HEK293T (cell line): Measurements from ENCODE around the gene KLHL29.

Source experiments
- ARNT ChIP-seq: fragments of 450-650 bp; IDR thresholded peaks from 2 replicates; pipeline ENCODE4 v1.6.1; 2017; ENCODE audit warnings: mild to moderate bottlenecking
- BHLHE40 ChIP-seq: fragments of 450-650 bp; IDR thresholded peaks from 2 replicates; pipeline ENCODE4 v1.6.1; 2016; ENCODE audit warnings: mild to moderate bottlenecking, moderate library complexity, borderline replicate concordance
- CTBP1 ChIP-seq: fragments of 450-650 bp; IDR thresholded peaks from 2 replicates; pipeline ENCODE4 v1.6.1; 2016; ENCODE audit warnings: borderline replicate concordance
- ELF4 ChIP-seq: fragments of 450-650 bp; IDR thresholded peaks from 2 replicates; pipeline ENCODE4 v1.6.1; 2017; ENCODE audit warnings: antibody characterized with exemption
- FOXA1 ChIP-seq: fragments of 450-650 bp; IDR thresholded peaks from 2 replicates; pipeline ENCODE4 v1.6.1; 2016; ENCODE audit warnings: mild to moderate bottlenecking
- FOXK2 ChIP-seq: fragments of 450-650 bp; IDR thresholded peaks from 2 replicates; pipeline ENCODE4 v1.6.1; 2016; ENCODE audit warnings: mild to moderate bottlenecking
- FOXM1 ChIP-seq: fragments of 450-650 bp; IDR thresholded peaks from 2 replicates; pipeline ENCODE4 v1.6.1; 2017; ENCODE audit warnings: mild to moderate bottlenecking, borderline replicate concordance
- HDGF ChIP-seq: fragments of 450-650 bp; IDR thresholded peaks from 2 replicates; pipeline ENCODE4 v1.6.1; 2017; ENCODE audit warnings: antibody characterized with exemption, borderline replicate concordance
- L3MBTL2 ChIP-seq: fragments of 450-650 bp; conservative IDR thresholded peaks from 2 replicates; pipeline ENCODE4 v1.6.1; 2016; ENCODE audit warnings: mild to moderate bottlenecking
- SP1 ChIP-seq: fragments of 450-650 bp; IDR thresholded peaks from 2 replicates; pipeline ENCODE4 v1.6.1; 2017
- SUZ12 ChIP-seq: fragments of 450-650 bp; IDR thresholded peaks from 2 replicates; pipeline ENCODE4 v1.6.1; 2016; ENCODE audit warnings: mild to moderate bottlenecking

- TF ChIP-seq L3MBTL2: no peak
- no peak for TF ChIP-seq ARNT
- TF ChIP-seq SUZ12: no peak
- no peak for TF ChIP-seq FOXM1
- no peak for TF ChIP-seq CTBP1
- no peak for TF ChIP-seq SP1
- no peak for TF ChIP-seq BHLHE40
- no peak for TF ChIP-seq HDGF
- TF ChIP-seq FOXK2: no peak
- TF ChIP-seq ELF4: no peak
- TF ChIP-seq FOXA1: no peak
Measured at GRCh38 chr2:23713351-23713750, 328.4 kb downstream of the KLHL29 start.
